Peyer's patch (tissue), 4 donors: ENCODE results near the gene CA5A.

ENCODE experiments used
- POLR2A ChIP-seq, 2 donors: fragments of 450-650 bp; IDR thresholded peaks; one replicate each; pipeline ENCODE4 v1.5.1; 2017; ENCODE audit warnings: antibody characterized with exemption in 2 of 2, mild to moderate bottlenecking in 2 of 2, moderate library complexity in 2 of 2
- TF ChIP-seq, protein P1 (sequence below), 6 experiments: fragments of 450-650 bp in 4 of 6; fragments of 200-600 bp in 2 of 6; sonication (generic) in 1 of 6; IDR thresholded peaks; one replicate each; pipeline ENCODE4 v1.5.1; 2017 to 2019; ENCODE audit warnings: antibody characterized with exemption in 6 of 6, mild to moderate bottlenecking in 3 of 6, moderate library complexity in 1 of 6

DNA sequence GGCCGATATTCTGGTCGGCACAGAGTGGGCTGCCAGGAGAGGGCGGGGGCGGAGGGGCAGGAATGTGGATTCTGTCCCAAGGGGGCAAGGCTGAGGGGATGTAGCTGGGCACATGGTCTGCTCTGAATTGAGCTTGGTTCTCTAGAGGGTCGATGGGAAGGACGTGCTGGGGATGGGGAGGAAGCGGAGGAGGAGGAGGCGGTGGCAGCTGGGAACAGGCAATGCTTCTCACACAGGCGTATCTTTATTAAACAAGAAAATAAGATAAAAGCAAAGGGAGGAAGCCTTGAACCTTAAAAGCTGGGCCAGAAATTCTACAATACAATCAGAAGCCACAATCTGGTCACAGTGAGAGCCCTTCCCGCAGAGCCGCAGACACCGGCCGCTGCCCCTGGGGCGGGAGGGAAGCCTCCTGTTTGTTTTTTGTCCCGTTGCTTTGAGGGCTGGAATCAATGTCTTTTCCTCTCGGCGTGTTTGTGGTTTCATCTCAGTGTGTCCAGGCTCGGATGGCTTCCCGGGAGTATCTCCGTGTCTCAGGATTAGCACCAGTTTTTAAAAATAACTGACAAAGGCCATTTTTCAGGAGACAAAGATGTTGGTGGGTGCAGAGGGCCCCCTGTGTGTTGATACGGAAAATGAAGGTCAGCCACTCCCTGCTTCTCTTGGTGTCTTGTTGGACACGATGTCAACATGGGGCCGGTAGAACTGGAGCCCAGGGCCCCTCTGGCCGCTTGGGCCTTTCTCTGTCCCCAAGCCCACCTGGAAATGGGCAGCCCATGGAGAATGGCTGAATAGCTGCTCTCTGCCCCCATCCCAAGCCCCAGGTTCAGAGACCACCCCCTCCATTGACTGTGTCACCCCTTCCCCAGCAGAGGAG, 54.8 kb downstream of the CA5A start:
- no peak for TF ChIP-seq POLR2A (IDR thresholded peaks at IDR 0.05)
- TF ChIP-seq, protein P1, sequence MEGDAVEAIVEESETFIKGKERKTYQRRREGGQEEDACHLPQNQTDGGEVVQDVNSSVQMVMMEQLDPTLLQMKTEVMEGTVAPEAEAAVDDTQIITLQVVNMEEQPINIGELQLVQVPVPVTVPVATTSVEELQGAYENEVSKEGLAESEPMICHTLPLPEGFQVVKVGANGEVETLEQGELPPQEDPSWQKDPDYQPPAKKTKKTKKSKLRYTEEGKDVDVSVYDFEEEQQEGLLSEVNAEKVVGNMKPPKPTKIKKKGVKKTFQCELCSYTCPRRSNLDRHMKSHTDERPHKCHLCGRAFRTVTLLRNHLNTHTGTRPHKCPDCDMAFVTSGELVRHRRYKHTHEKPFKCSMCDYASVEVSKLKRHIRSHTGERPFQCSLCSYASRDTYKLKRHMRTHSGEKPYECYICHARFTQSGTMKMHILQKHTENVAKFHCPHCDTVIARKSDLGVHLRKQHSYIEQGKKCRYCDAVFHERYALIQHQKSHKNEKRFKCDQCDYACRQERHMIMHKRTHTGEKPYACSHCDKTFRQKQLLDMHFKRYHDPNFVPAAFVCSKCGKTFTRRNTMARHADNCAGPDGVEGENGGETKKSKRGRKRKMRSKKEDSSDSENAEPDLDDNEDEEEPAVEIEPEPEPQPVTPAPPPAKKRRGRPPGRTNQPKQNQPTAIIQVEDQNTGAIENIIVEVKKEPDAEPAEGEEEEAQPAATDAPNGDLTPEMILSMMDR (IDR thresholded peaks at IDR 0.05), result no peak
